Fibroblast of lung (primary cell): ENCODE data around the gene MANBA. TPM values are rescaled to one million over a fixed set of nuclear protein-coding genes. Genes with fewer than 3 reads are reported as not detected.

Experiments used
- DNase-seq, 2 donors: peaks; one replicate each; pipeline versions ENCODE4 v3.0.0 to v3.0.0-alpha.2; 2010; ENCODE audit warnings: low read depth in 2 of 2
- H2AFZ ChIP-seq: 2 replicates; pipeline ENCODE4 v1.5.1; 2012; ENCODE audit warnings: low read length, control low read depth, inconsistent platforms
- H3K27ac ChIP-seq: 2 replicates; pipeline ENCODE4 v1.5.1; 2011; ENCODE audit warnings: low read length, control low read depth; ENCODE audit not compliant: insufficient read depth
- H3K27me3 ChIP-seq: 2 replicates; pipeline ENCODE4 v1.5.1; 2011; ENCODE audit warnings: mild to moderate bottlenecking, low read length; ENCODE audit not compliant: control insufficient read depth, insufficient read depth
- H3K36me3 ChIP-seq: 2 replicates; pipeline ENCODE4 v1.5.1; 2011; ENCODE audit warnings: low read length; ENCODE audit not compliant: control insufficient read depth, insufficient read depth
- H3K4me1 ChIP-seq: 2 replicates; pipeline ENCODE4 v1.5.1; 2011; ENCODE audit warnings: low read length; ENCODE audit not compliant: control insufficient read depth, insufficient read depth; ENCODE audit errors: extremely low read depth
- H3K4me2 ChIP-seq: 2 replicates; pipeline ENCODE4 v1.5.1; 2011; ENCODE audit warnings: low read length, control low read depth; ENCODE audit not compliant: insufficient read depth; ENCODE audit errors: extremely low read depth
- H3K4me3 ChIP-seq, 4 experiments: fragments of 200-600 bp in 1 of 4; sonication (generic) in 1 of 4; replicated peaks in 1 of 4; 2 replicates each; pipeline ENCODE4 v1.5.1; 2011 to 2016; ENCODE audit warnings: low read length in 4 of 4, low read depth in 3 of 4, mild to moderate bottlenecking in 3 of 4, control low read depth in 2 of 4, inconsistent platforms in 1 of 4, mixed read lengths in 1 of 4; ENCODE audit not compliant: insufficient read depth in 1 of 4; ENCODE audit errors: control extremely low read depth in 1 of 4
- H3K79me2 ChIP-seq: 2 replicates; pipeline ENCODE4 v1.5.1; 2012; ENCODE audit warnings: mild to moderate bottlenecking, low read length, inconsistent platforms; ENCODE audit not compliant: control insufficient read depth, insufficient read depth
- H3K9ac ChIP-seq: 2 replicates; pipeline ENCODE4 v1.5.1; 2011; ENCODE audit warnings: mild to moderate bottlenecking, low read length, control low read depth; ENCODE audit not compliant: insufficient read depth
- H3K9me3 ChIP-seq: 2 replicates; pipeline ENCODE4 v1.5.1; 2012; ENCODE audit warnings: low read depth, low read length; ENCODE audit not compliant: control insufficient read depth, insufficient read depth
- H4K20me1 ChIP-seq: 2 replicates; pipeline ENCODE4 v1.5.1; 2011; ENCODE audit warnings: low read length; ENCODE audit not compliant: control insufficient read depth, insufficient read depth; ENCODE audit errors: extremely low read depth
- EZH2 ChIP-seq: IDR thresholded peaks from 2 replicates; pipeline ENCODE4 v1.5.1; 2012; ENCODE audit warnings: low read length, control low read depth, mild to moderate bottlenecking; ENCODE audit errors: missing control alignments
- polyA plus RNA-seq, 2 donors: library from polyadenylated mRNA; depleted of rRNA in 1 of 2; stranded (reverse) in 1 of 2; unstranded in 1 of 2; fragments of >200 nt; gene quantifications; 2 replicates each; pipeline ENCODE4 v1.2.1, GENCODE V29; 2011 to 2012; ENCODE audit warnings: missing spikeins in 1 of 2
- total RNA-seq: library from RNA; depleted of rRNA; stranded (reverse); fragments of >200 nt; gene quantifications from 2 replicates; pipeline ENCODE4 v1.2.1, GENCODE V29; 2014
- TF ChIP-seq, protein P1 (sequence below), 2 donors: IDR thresholded peaks in 1 of 2; conservative IDR thresholded peaks in 1 of 2; 1 replicate in 1 of 2; 2 replicates in 1 of 2; pipeline ENCODE4 v1.5.1; 2011 to 2012; ENCODE audit warnings: low read length in 2 of 2, control low read depth in 1 of 2, inconsistent platforms in 1 of 2, low read depth in 1 of 2, mild to moderate bottlenecking in 1 of 2

MANBA gene
- total and polyA plus RNA-seq, 2 donors (not counting 1 experiment from before 2014, with no cell fraction given), result 13.4 to 97.9 TPM

- Histone ChIP-seq H3K4me3 (no peak overlapping the region), H3K27me3 (no peaks in the 10 kb centered on the region), H3K9ac (no peak overlapping the region), H3K9me3 (no peaks in the 10 kb centered on the region), H3K27ac (no peak overlapping the region), H3K79me2 (no peaks in the 10 kb centered on the region), H3K4me1 (peaks cover 2% of the 10 kb centered on the region), H3K36me3 (no peaks in the 10 kb centered on the region), H4K20me1 (no peaks in the 10 kb centered on the region), H2AFZ (no peak overlapping the region), H3K4me2 (no peak overlapping the region)
- peak; percentile 29 to 39 for DNase-seq
- TF ChIP-seq, protein P1, sequence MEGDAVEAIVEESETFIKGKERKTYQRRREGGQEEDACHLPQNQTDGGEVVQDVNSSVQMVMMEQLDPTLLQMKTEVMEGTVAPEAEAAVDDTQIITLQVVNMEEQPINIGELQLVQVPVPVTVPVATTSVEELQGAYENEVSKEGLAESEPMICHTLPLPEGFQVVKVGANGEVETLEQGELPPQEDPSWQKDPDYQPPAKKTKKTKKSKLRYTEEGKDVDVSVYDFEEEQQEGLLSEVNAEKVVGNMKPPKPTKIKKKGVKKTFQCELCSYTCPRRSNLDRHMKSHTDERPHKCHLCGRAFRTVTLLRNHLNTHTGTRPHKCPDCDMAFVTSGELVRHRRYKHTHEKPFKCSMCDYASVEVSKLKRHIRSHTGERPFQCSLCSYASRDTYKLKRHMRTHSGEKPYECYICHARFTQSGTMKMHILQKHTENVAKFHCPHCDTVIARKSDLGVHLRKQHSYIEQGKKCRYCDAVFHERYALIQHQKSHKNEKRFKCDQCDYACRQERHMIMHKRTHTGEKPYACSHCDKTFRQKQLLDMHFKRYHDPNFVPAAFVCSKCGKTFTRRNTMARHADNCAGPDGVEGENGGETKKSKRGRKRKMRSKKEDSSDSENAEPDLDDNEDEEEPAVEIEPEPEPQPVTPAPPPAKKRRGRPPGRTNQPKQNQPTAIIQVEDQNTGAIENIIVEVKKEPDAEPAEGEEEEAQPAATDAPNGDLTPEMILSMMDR (conservative IDR thresholded peaks at IDR 0.05 in 1 of 2, IDR thresholded peaks at IDR 0.05 in 1 of 2; ENCODE audit: low read depth in 1 of 2, low read length in 2 of 2), result no peak
- no peak for TF ChIP-seq EZH2
Observed at GRCh38 chr4:102780476-102781144, 19.8 kb upstream of the MANBA start.

DNA sequence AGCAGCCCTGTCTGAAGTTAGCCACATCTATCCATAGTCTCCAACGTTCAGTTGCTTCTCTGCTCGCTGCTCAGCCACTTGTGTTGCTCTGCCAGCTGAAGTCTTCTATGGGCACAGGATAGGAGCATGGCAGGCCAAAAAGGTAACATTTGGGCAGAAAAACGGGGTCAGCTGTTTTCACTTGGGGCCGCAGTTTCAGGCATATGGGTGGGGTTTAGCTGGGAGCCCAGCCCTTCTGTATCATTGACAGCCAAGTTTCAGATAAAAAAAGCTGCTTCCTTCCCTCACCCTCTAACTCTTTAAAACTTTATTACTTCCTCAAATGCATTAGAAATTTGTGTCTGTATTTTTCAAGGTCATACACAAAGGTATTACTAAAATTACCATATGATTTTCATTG is 18.4 kb upstream of the MANBA start:
- Histone ChIP-seq H3K9ac (no peak overlapping the region), H3K4me3 (no peak overlapping the region), H3K4me2 (no peak overlapping the region), H3K79me2 (no peaks in the 10 kb centered on the region), H3K27ac (no peak overlapping the region), H2AFZ (no peak overlapping the region), H3K27me3 (no peaks in the 10 kb centered on the region), H3K9me3 (no peaks in the 10 kb centered on the region), H3K4me1 (peaks cover 2% of the 10 kb centered on the region), H3K36me3 (no peaks in the 10 kb centered on the region), H4K20me1 (no peaks in the 10 kb centered on the region)
- TF ChIP-seq, protein P1 (conservative IDR thresholded peaks at IDR 0.05 in 1 of 2, IDR thresholded peaks at IDR 0.05 in 1 of 2; ENCODE audit: low read depth in 1 of 2, low read length in 2 of 2), result no peak
- TF ChIP-seq EZH2, result no peak
- DNase-seq, result no peak

DNA sequence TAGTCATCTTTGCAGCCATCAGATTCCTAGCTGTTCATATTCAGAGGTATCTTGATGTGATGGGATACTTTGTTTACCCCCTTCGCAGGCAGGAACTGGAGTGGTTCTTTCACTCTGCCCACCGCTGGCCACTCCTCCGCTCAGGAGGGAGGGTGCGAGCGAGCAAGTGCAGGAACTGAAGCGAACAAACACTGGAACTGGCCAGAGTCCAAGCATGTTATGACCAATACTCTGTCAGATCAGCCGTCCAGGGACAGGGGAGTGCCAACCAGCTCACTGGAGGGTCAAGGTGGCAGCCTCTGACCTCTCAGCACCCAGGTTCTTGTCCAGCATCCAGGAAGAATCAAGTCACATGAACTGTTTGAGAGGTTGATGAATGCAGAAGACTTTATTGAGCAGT is 18.0 kb upstream of the MANBA start:
- Histone ChIP-seq H3K36me3 (no peaks in the 10 kb centered on the region), H3K9ac (no peak overlapping the region), H3K4me3 (no peak overlapping the region), H3K4me1 (peaks cover 2% of the 10 kb centered on the region), H3K27ac (no peak overlapping the region), H4K20me1 (no peaks in the 10 kb centered on the region), H3K9me3 (no peaks in the 10 kb centered on the region), H2AFZ (peak overlapping the region; percentile 49), H3K79me2 (no peaks in the 10 kb centered on the region), H3K4me2 (peak overlapping the region; percentile 51), H3K27me3 (no peaks in the 10 kb centered on the region)
- no peak for DNase-seq
- TF ChIP-seq, protein P1 (conservative IDR thresholded peaks at IDR 0.05 in 1 of 2, IDR thresholded peaks at IDR 0.05 in 1 of 2; ENCODE audit: low read depth in 1 of 2, low read length in 2 of 2), result no peak
- TF ChIP-seq EZH2, result no peak
